GM08714 (cell line): Measurements from ENCODE around the gene ILKAP.
A peak's percentile ranks its signal among the peaks of the same experiment; 100 is the strongest.

ENCODE experiments used
- H3K4me3 ChIP-seq: fragments of 200-500 bp; sonication (Bioruptor generic); 2 replicates; pipeline ENCODE4 v1.5.1; 2014; ENCODE audit warnings: mild to moderate bottlenecking, low read length, inconsistent platforms
- ZNF274 ChIP-seq: IDR thresholded peaks from 2 replicates; pipeline ENCODE4 v1.6.1; 2012; ENCODE audit warnings: mild to moderate bottlenecking, low read depth, low read length

The ILKAP gene

GRCh38 chr2:238240757-238241711 is 37.5 kb upstream of the ILKAP start:
- TF ChIP-seq ZNF274 = no peak
- H3K4me3 ChIP-seq = no peak overlapping the region

GRCh38 chr2:238239863-238240756 is 36.6 kb upstream of the ILKAP start, which contains the start of gene HES6:
Gene HES6, minus strand, starts transcription at chr2:238240038. Its CDS starts 133 bp downstream, at chr2:238239905.
- TF ChIP-seq ZNF274 = no peak
- H3K4me3 ChIP-seq = peak within 1 kb of the TSS; percentile 68; the same call in 1 of the 2 replicates

GRCh38 chr2:238239543-238239862 is 36.0 kb upstream of the ILKAP start:
- no peak for TF ChIP-seq ZNF274

GRCh38 chr2:238238766-238239542 is 35.5 kb upstream of the ILKAP start:
- TF ChIP-seq ZNF274 = no peak
- no peak overlapping the region; the same call in 1 of the 2 replicates for H3K4me3 ChIP-seq

More at GRCh38 chr2:238239543-238239862, 36.0 kb upstream of the ILKAP start:
- H3K4me3 ChIP-seq = peak overlapping the region; percentile 68; the same call in 1 of the 2 replicates

GRCh38 chr2:238238311-238238765 is 34.8 kb upstream of the ILKAP start:
- no peak for TF ChIP-seq ZNF274
- H3K4me3 ChIP-seq = no peak overlapping the region

GRCh38 chr2:238237431-238238135 is 34.1 kb upstream of the ILKAP start:
- H3K4me3 ChIP-seq = no peak overlapping the region
- TF ChIP-seq ZNF274 = no peak

GRCh38 chr2:238236571-238236970 is 33.1 kb upstream of the ILKAP start:
- H3K4me3 ChIP-seq = no peak overlapping the region
- TF ChIP-seq ZNF274 = no peak

- no peak for TF ChIP-seq ZNF274
Observed at GRCh38 chr2:238235856-238236255, 32.4 kb upstream of the ILKAP start.

GRCh38 chr2:238235331-238235732 is 31.8 kb upstream of the ILKAP start:
- no peak for TF ChIP-seq ZNF274
- no peak overlapping the region for H3K4me3 ChIP-seq

More at GRCh38 chr2:238235856-238236255, 32.4 kb upstream of the ILKAP start:
- H3K4me3 ChIP-seq = no peak overlapping the region

GRCh38 chr2:238233625-238234024 is 30.1 kb upstream of the ILKAP start:
- no peak for TF ChIP-seq ZNF274
- H3K4me3 ChIP-seq = no peak overlapping the region

- TF ChIP-seq ZNF274 = no peak
- H3K4me3 ChIP-seq = no peak overlapping the region; the same call in 1 of the 2 replicates
Observed at GRCh38 chr2:238231809-238232208, 28.3 kb upstream of the ILKAP start.

GRCh38 chr2:238231251-238231793 is 27.8 kb upstream of the ILKAP start:
- no peak for TF ChIP-seq ZNF274
- H3K4me3 ChIP-seq = peak overlapping the region; percentile 56; the same call in 1 of the 2 replicates

GRCh38 chr2:238230699-238231098 is 27.2 kb upstream of the ILKAP start:
- no peak for TF ChIP-seq ZNF274
- H3K4me3 ChIP-seq = no peak overlapping the region; the same call in 1 of the 2 replicates
